H9 (cell line): Measurements from ENCODE around the gene LIX1. TPM values are rescaled to one million over a fixed set of nuclear protein-coding genes. Genes with fewer than 3 reads are reported as not detected.

Experiments
- DNase-seq: peaks from one replicate; pipeline ENCODE4 v3.0.0-alpha.2; 2017
- H2AFZ ChIP-seq: one replicate; pipeline ENCODE4 v1.6.1; 2013; ENCODE audit warnings: mild to moderate bottlenecking, low read length, control low read depth, moderate library complexity
- H2AK5ac ChIP-seq: 2 replicates; pipeline ENCODE4 v1.6.1; 2013; ENCODE audit warnings: low read length, control low read depth, mixed read lengths; ENCODE audit not compliant: insufficient read length
- H2BK120ac ChIP-seq: one replicate; pipeline ENCODE4 v1.6.1; 2013; ENCODE audit warnings: low read depth, mild to moderate bottlenecking, low read length, control low read depth, inconsistent platforms; ENCODE audit not compliant: poor library complexity, severe bottlenecking
- H2BK12ac ChIP-seq: 2 replicates; pipeline ENCODE4 v1.6.1; 2013; ENCODE audit warnings: low read length, control low read depth, mixed read lengths, low read depth; ENCODE audit not compliant: insufficient read length
- H2BK15ac ChIP-seq: 2 replicates; pipeline ENCODE4 v1.6.1; 2013; ENCODE audit warnings: low read depth, low read length, control low read depth
- H2BK20ac ChIP-seq: one replicate; pipeline ENCODE4 v1.6.1; 2013; ENCODE audit warnings: low read depth, mild to moderate bottlenecking, low read length, control low read depth, inconsistent platforms; ENCODE audit not compliant: poor library complexity, severe bottlenecking
- H2BK5ac ChIP-seq: 2 replicates; pipeline ENCODE4 v1.6.1; 2013; ENCODE audit warnings: low read length, control low read depth, mixed read lengths; ENCODE audit not compliant: insufficient read length
- H3K14ac ChIP-seq: 2 replicates; pipeline ENCODE4 v1.6.1; 2013; ENCODE audit warnings: low read length, control low read depth; ENCODE audit not compliant: insufficient read depth
- H3K18ac ChIP-seq: 2 replicates; pipeline ENCODE4 v1.6.1; 2013; ENCODE audit warnings: low read depth, mild to moderate bottlenecking, mixed read lengths, low read length, control low read depth; ENCODE audit not compliant: insufficient read length
- H3K23ac ChIP-seq: 2 replicates; pipeline ENCODE4 v1.6.1; 2013; ENCODE audit warnings: low read length, control low read depth, mixed read lengths, low read depth; ENCODE audit not compliant: insufficient read length
- H3K23me2 ChIP-seq: 2 replicates; pipeline ENCODE4 v1.6.1; 2013; ENCODE audit warnings: low read depth, mild to moderate bottlenecking, mixed read lengths, low read length, control low read depth; ENCODE audit not compliant: insufficient read length, poor library complexity, severe bottlenecking
- H3K27ac ChIP-seq: 2 replicates; pipeline ENCODE4 v1.5.1; 2013; ENCODE audit warnings: low read length, control low read depth, mixed read lengths, low read depth; ENCODE audit not compliant: insufficient read length
- H3K27me3 ChIP-seq: 2 replicates; pipeline ENCODE4 v1.6.1; 2013; ENCODE audit warnings: low read length, control low read depth, inconsistent platforms; ENCODE audit not compliant: insufficient read depth
- H3K4ac ChIP-seq: 2 replicates; pipeline ENCODE4 v1.6.1; 2013; ENCODE audit warnings: low read depth, mild to moderate bottlenecking, control low read depth, inconsistent platforms, low read length, moderate library complexity
- H3K4me1 ChIP-seq: 2 replicates; pipeline ENCODE4 v1.6.1; 2013; ENCODE audit warnings: low read length, control low read depth, inconsistent platforms; ENCODE audit not compliant: insufficient read depth
- H3K4me2 ChIP-seq: 2 replicates; pipeline ENCODE4 v1.6.1; 2013; ENCODE audit warnings: low read length, control low read depth, mixed read lengths; ENCODE audit not compliant: insufficient read length, insufficient read depth
- H3K56ac ChIP-seq: 2 replicates; pipeline ENCODE4 v1.6.1; 2013; ENCODE audit warnings: low read depth, mild to moderate bottlenecking, mixed read lengths, low read length, control low read depth; ENCODE audit not compliant: insufficient read length
- H3K79me1 ChIP-seq: 2 replicates; pipeline ENCODE4 v1.6.1; 2013; ENCODE audit warnings: low read depth, mild to moderate bottlenecking, moderate library complexity, low read length, control low read depth, inconsistent platforms; ENCODE audit not compliant: insufficient read depth, poor library complexity, severe bottlenecking
- H3K79me2 ChIP-seq: 2 replicates; pipeline ENCODE4 v1.6.1; 2013; ENCODE audit warnings: low read length, control low read depth, inconsistent platforms; ENCODE audit not compliant: insufficient read depth
- H3K9ac ChIP-seq: 2 replicates; pipeline ENCODE4 v1.6.1; 2013; ENCODE audit warnings: low read length, control low read depth, mixed read lengths; ENCODE audit not compliant: insufficient read length; ENCODE audit errors: extremely low read depth
- H3K9me3 ChIP-seq: one replicate; pipeline ENCODE4 v1.6.1; 2013; ENCODE audit warnings: low read depth, low read length, inconsistent platforms; ENCODE audit not compliant: control insufficient read depth
- H3T11ph ChIP-seq: one replicate; pipeline ENCODE4 v1.6.1; 2013; ENCODE audit warnings: mild to moderate bottlenecking, low read length, control low read depth, inconsistent platforms
- H4K20me1 ChIP-seq: one replicate; pipeline ENCODE4 v1.6.1; 2013; ENCODE audit not compliant: control insufficient read depth, insufficient read length, insufficient read depth
- H4K5ac ChIP-seq: 2 replicates; pipeline ENCODE4 v1.6.1; 2013; ENCODE audit warnings: low read depth, mild to moderate bottlenecking, mixed read lengths, low read length, control low read depth; ENCODE audit not compliant: insufficient read length
- H4K8ac ChIP-seq: replicated peaks from 2 replicates; pipeline ENCODE4 v1.6.1; 2013; ENCODE audit warnings: low read length, control low read depth, mixed read lengths, low read depth; ENCODE audit not compliant: insufficient read length
- H4K91ac ChIP-seq: 2 replicates; pipeline ENCODE4 v1.6.1; 2013; ENCODE audit warnings: low read depth, mild to moderate bottlenecking, moderate library complexity, mixed read lengths, low read length, control low read depth; ENCODE audit not compliant: insufficient read length
- H3K27ac Mint-ChIP-seq, 3 experiments: 2 replicates in 2 of 3; 3 replicates in 1 of 3; pipeline ENCODE4 v1.8.0; 2020 to 2021; ENCODE audit warnings: mixed read lengths in 3 of 3, mild to moderate bottlenecking in 1 of 3, moderate library complexity in 1 of 3
- H3K27me3 Mint-ChIP-seq: 2 replicates; pipeline ENCODE4 v1.8.0; 2021; ENCODE audit warnings: low read depth, mild to moderate bottlenecking, moderate library complexity, mixed read lengths
- H3K36me3 Mint-ChIP-seq, 3 experiments: 2 replicates in 2 of 3; 3 replicates in 1 of 3; pipeline ENCODE4 v1.8.0; 2020 to 2021; ENCODE audit warnings: low read depth in 3 of 3, mixed read lengths in 3 of 3; ENCODE audit not compliant: insufficient read depth in 1 of 3
- H3K4me1 Mint-ChIP-seq, 2 experiments: 2 replicates each; pipeline ENCODE4 v1.8.0; 2020; ENCODE audit warnings: mixed read lengths in 2 of 2
- H3K4me3 Mint-ChIP-seq, 2 experiments: 2 replicates in 1 of 2; 3 replicates in 1 of 2; pipeline ENCODE4 v1.8.0; 2020 to 2021; ENCODE audit warnings: mild to moderate bottlenecking in 2 of 2, mixed read lengths in 2 of 2, moderate library complexity in 1 of 2
- H3K9me3 Mint-ChIP-seq, 2 experiments: 2 replicates in 1 of 2; 3 replicates in 1 of 2; pipeline ENCODE4 v1.8.0; 2020; ENCODE audit warnings: mild to moderate bottlenecking in 2 of 2, mixed read lengths in 2 of 2, moderate library complexity in 1 of 2
- CTCF ChIP-seq: fragments of 200-600 bp; sonication (generic); conservative IDR thresholded peaks from 3 replicates; pipeline ENCODE4 v1.8.0; 2021; ENCODE audit warnings: antibody characterized with exemption, mild to moderate bottlenecking
- total RNA-seq: library from RNA; stranded (reverse); gene quantifications from 2 replicates; pipeline ENCODE4 v1.2.1, GENCODE V29; 2021

Gene LIX1
- total RNA-seq, 1 experiment from 2014 or later = 0.13 TPM

GRCh38 chr5:97133101-97133500 lies 9.3 kb downstream of the LIX1 start:
- Histone ChIP-seq H2AK5ac (no peak overlapping the region), H4K91ac (no peak overlapping the region), H2BK12ac (no peak overlapping the region), H4K8ac (no peak overlapping the region), H4K20me1 (no peaks in the 10 kb centered on the region), H3K79me2 (no peaks in the 10 kb centered on the region), H3K18ac (no peak overlapping the region), H3T11ph (no peak overlapping the region), H2BK120ac (no peak overlapping the region), H3K4me2 (no peak overlapping the region), H4K5ac (no peak overlapping the region), H3K27ac (no peak overlapping the region), H3K56ac (no peak overlapping the region), H3K9me3 (no peaks in the 10 kb centered on the region), H2BK15ac (no peak overlapping the region), H3K9ac (no peak overlapping the region), H3K4ac (no peak overlapping the region), H3K23ac (no peak overlapping the region), H2BK20ac (no peak overlapping the region), H3K27me3 (no peaks in the 10 kb centered on the region), H2BK5ac (no peak overlapping the region), H3K23me2 (no peaks in the 10 kb centered on the region), H3K79me1 (no peaks in the 10 kb centered on the region), H3K14ac (no peak overlapping the region), H3K4me1 (no peaks in the 10 kb centered on the region), H2AFZ (no peak overlapping the region)
- DNase-seq = no peak
- H3K36me3 Mint-ChIP-seq = peaks cover 0 to 3% (median 0%) of the 10 kb centered on the region in 3 experiments; a peak in 2 of 7 replicates
- TF ChIP-seq CTCF = no peak
- H3K27ac Mint-ChIP-seq = no peak overlapping the region
- peaks cover 15 to 25% of the 10 kb centered on the region in 2 experiments for H3K4me1 Mint-ChIP-seq
- H3K4me3 Mint-ChIP-seq = no peak overlapping the region
- no peaks in the 10 kb centered on the region for H3K27me3 Mint-ChIP-seq
- H3K9me3 Mint-ChIP-seq = peaks cover 0 to 2% of the 10 kb centered on the region in 2 experiments; a peak in 1 of 5 replicates
